GM12892 (cell line): ENCODE data around the gene CHKA.

Experiments
- POLR2A ChIP-seq: IDR thresholded peaks from 2 replicates; pipeline ENCODE4 v1.6.1; 2011; ENCODE audit warnings: low read depth, low read length, control low read depth
- POLR2AphosphoS5 ChIP-seq: IDR thresholded peaks from 2 replicates; pipeline ENCODE4 v1.6.1; 2011; ENCODE audit warnings: low read depth, low read length, control low read depth
- TAF1 ChIP-seq: IDR thresholded peaks from 2 replicates; pipeline ENCODE4 v1.6.1; 2011; ENCODE audit warnings: low read depth, mild to moderate bottlenecking, control low read depth, low read length, borderline replicate concordance

DNA sequence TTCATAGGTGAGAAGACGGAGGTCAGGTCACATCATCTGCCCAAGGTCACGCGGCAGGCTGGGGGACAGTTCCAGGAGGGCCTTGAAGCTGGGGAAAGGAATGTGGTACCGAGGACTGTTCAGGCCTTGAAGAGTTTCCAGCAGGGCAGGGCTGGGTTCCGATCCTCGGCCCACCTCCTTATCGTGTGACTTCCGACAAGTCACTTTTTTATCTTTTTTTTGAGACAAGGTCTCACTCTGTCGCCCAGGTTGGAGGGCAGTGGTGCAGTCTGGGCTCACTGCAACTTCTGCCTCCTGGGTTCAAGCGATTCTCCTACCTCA lies 90.1 kb downstream of the CHKA start:
- TF ChIP-seq POLR2A (no peak), POLR2AphosphoS5 (no peak), TAF1 (no peak)
